ENCODE results near the gene ERP44.
"Not testable (repeated sequence)": the region's sequence is repeated elsewhere in the genome, so short reads cannot be mapped to it uniquely, and the experiment has no call there.

ERP44 gene

GRCh38 chr9:100098046-100098886 is 534 bp downstream of the ERP44 start:
- no peak for DNase-seq (ENCODE audit: low spot score)
- TF ChIP-seq CTCF (IDR thresholded peaks at IDR 0.05; ENCODE audit: extremely low read depth, missing control alignments), result no peak

GRCh38 chr9:100096378-100096916 is 2.4 kb downstream of the ERP44 start:
- TF ChIP-seq CTCF (IDR thresholded peaks at IDR 0.05; ENCODE audit: extremely low read depth, missing control alignments), result no peak
- DNase-seq (ENCODE audit: low spot score), result no peak

- DNase-seq (ENCODE audit: low spot score), result not testable (repeated sequence)
Observed at GRCh38 chr9:100094411-100094810, 4.4 kb downstream of the ERP44 start.

GRCh38 chr9:100092066-100092465 is 6.7 kb downstream of the ERP44 start:
- DNase-seq (ENCODE audit: low spot score), result no peak
- no peak for TF ChIP-seq CTCF (IDR thresholded peaks at IDR 0.05; ENCODE audit: extremely low read depth, missing control alignments)

- no peak for DNase-seq (ENCODE audit: low spot score)
- TF ChIP-seq CTCF (IDR thresholded peaks at IDR 0.05; ENCODE audit: extremely low read depth, missing control alignments), result no peak
Observed at GRCh38 chr9:100091650-100092049, 7.2 kb downstream of the ERP44 start.

- DNase-seq (ENCODE audit: low spot score), result no peak
- TF ChIP-seq CTCF (IDR thresholded peaks at IDR 0.05; ENCODE audit: extremely low read depth, missing control alignments), result no peak
Observed at GRCh38 chr9:100090880-100091279, 7.9 kb downstream of the ERP44 start.

- DNase-seq (ENCODE audit: low spot score), result no peak
- TF ChIP-seq CTCF (IDR thresholded peaks at IDR 0.05; ENCODE audit: extremely low read depth, missing control alignments), result no peak
Observed at GRCh38 chr9:100088202-100088601, 10.6 kb downstream of the ERP44 start.

- TF ChIP-seq CTCF (IDR thresholded peaks at IDR 0.05; ENCODE audit: extremely low read depth, missing control alignments), result no peak
- no peak for DNase-seq (ENCODE audit: low spot score)
Observed at GRCh38 chr9:100087218-100087617, 11.6 kb downstream of the ERP44 start.

Data from GM20000 (cell line).